ENCODE data around the gene LRRC26. TPM values are rescaled to one million over a fixed set of nuclear protein-coding genes. Genes with fewer than 3 reads are reported as not detected.
A peak's percentile ranks its signal among the peaks of the same experiment; 100 is the strongest.

LRRC26 gene
- polyA plus RNA-seq, 4 donors = 0.67 to 13.0 (median 1.4) TPM

DNA sequence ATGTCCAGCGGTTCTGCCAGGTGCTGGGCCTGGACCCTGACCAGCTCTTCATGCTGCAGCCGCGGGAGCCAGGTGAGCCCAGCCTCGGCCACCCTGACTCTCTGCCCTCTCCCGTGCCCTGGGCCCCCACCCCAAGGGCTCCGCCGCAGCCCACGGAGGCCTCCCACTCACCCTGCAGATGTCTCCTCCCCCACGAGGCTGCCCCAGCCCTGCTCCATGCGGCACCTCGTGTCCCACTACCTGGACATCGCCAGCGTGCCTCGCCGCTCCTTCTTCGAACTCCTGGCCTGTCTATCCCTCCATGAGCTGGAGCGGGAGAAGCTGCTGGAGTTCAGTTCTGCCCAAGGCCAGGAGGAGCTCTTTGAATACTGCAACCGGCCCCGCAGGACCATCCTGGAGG lies 44.8 kb upstream of the LRRC26 start:
- Histone ChIP-seq H3K36me3 (ENCODE audit: control insufficient read depth in 3 of 3, insufficient read depth in 2 of 3, low read depth in 1 of 3, low read length in 3 of 3) (peaks cover 0 to 58% (median 3%) of the 10 kb centered on the region in 3 donors), H3K27ac (ENCODE audit: low read depth in 1 of 3, low read length in 2 of 3) (no peak overlapping the region), H3K4me1 (ENCODE audit: control insufficient read depth in 3 of 3, insufficient read depth in 2 of 3, low read depth in 1 of 3, low read length in 2 of 3) (peaks cover 0 to 25% (median 0%) of the 10 kb centered on the region in 3 donors), H3K9me3 (ENCODE audit: control insufficient read depth in 2 of 2, insufficient read depth in 1 of 2, low read depth in 1 of 2, low read length in 1 of 2) (no peaks in the 10 kb centered on the region), H3K4me3 (ENCODE audit: low read depth in 1 of 3, low read length in 3 of 3) (no peak overlapping the region), H3K27me3 (ENCODE audit: control insufficient read depth in 3 of 3, insufficient read depth in 3 of 3, low read length in 3 of 3) (no peaks in the 10 kb centered on the region)
- 91 to 97% (median 93%) methylated on average over 16 to 19 of the region's 19 CpGs for WGBS, 3 donors
- no peak for FAIRE-seq
- DNase-seq = no peak

DNA sequence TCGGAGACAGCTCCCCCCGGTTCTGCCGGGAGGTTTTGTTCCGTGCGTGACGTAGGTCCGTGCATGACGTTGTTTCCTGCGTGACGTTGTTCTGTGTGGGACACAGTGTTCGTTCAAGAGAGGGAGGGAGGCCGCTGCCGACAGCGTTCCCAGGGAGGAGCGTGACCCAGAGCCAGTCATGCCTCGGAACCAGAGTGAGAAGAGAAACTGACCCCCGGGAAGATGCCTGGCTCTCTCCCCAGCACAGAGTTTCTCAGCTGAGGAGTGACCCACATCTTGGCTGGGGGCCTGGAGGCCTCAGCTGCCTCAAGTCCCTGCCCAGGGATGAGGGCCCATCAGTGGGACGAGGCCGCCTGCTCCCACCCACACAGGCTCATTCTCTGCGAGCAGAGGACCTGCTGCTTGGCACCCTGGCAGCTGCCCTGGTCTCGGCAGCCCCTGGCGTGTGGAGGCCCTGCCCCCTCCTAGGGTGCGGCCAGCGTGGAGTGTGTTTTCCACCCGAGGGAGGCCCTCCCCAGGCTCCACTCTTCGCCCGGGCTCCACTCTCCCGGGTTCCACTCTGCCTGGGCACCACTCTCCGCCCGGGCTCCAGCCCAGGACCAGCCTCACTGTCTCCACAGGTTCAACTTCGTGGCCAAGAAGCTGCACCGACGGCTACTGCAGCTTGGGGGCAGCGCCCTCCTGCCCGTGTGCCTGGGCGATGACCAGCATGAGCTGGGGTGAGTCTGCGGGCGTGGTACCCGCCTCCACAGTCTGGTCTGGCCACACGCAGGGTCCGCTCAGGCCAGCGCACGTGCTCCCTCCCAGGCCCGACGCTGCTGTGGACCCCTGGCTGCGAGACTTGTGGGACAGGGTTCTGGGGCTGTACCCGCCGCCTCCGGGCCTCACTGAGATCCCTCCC lies 43.6 kb upstream of the LRRC26 start:
- Histone ChIP-seq H3K27me3 (ENCODE audit: control insufficient read depth in 3 of 3, insufficient read depth in 3 of 3, low read length in 3 of 3) (no peaks in the 10 kb centered on the region), H3K9me3 (ENCODE audit: control insufficient read depth in 2 of 2, insufficient read depth in 1 of 2, low read depth in 1 of 2, low read length in 1 of 2) (no peaks in the 10 kb centered on the region), H3K36me3 (ENCODE audit: control insufficient read depth in 3 of 3, insufficient read depth in 2 of 3, low read depth in 1 of 3, low read length in 3 of 3) (peaks cover 0 to 57% (median 3%) of the 10 kb centered on the region in 3 donors), H3K27ac (ENCODE audit: low read depth in 1 of 3, low read length in 2 of 3) (no peak overlapping the region), H3K4me3 (ENCODE audit: low read depth in 1 of 3, low read length in 3 of 3) (no peak overlapping the region), H3K4me1 (ENCODE audit: control insufficient read depth in 3 of 3, insufficient read depth in 2 of 3, low read depth in 1 of 3, low read length in 2 of 3) (peaks cover 0 to 17% (median 0%) of the 10 kb centered on the region in 3 donors)
- 89 to 90% (median 89%) methylated on average over 44 to 49 of the region's 49 CpGs for WGBS, 3 donors
- DNase-seq = no peak
- no peak for FAIRE-seq

DNA sequence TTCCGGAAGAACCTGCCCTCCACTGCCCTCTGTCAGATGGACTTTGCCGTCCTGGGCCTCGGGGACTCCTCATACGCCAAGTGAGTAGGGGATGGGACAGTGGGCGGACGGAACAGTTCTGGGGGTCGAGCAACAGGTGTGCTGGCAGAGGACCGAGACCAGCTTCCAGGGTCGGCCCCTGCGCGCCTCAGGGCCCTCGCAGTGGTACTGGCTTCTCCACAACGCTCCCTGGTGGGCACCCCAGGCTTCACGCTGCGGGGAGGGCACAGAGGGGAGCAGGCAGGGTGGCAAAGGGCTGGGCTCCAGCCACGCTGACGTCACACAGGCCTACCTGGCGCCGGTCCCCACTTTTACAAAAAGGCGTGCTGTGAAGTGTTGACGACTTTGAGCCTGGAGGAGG lies 42.7 kb upstream of the LRRC26 start:
- H3K9me3 ChIP-seq (ENCODE audit: control insufficient read depth in 2 of 2, insufficient read depth in 1 of 2, low read depth in 1 of 2, low read length in 1 of 2) = no peaks in the 10 kb centered on the region
- peaks cover 0 to 8% (median 0%) of the 10 kb centered on the region in 3 donors for H3K4me1 ChIP-seq (ENCODE audit: control insufficient read depth in 3 of 3, insufficient read depth in 2 of 3, low read depth in 1 of 3, low read length in 2 of 3)
- FAIRE-seq (no peak), DNase-seq (no peak)
- H3K27me3 ChIP-seq (ENCODE audit: control insufficient read depth in 3 of 3, insufficient read depth in 3 of 3, low read length in 3 of 3) = no peaks in the 10 kb centered on the region
- 78 to 91% (median 86%) methylated on average over 20 to 21 of the region's 21 CpGs for WGBS, 3 donors
- no peak overlapping the region for H3K27ac ChIP-seq (ENCODE audit: low read depth in 1 of 3, low read length in 2 of 3)
- peaks cover 0 to 54% (median 3%) of the 10 kb centered on the region in 3 donors for H3K36me3 ChIP-seq (ENCODE audit: control insufficient read depth in 3 of 3, insufficient read depth in 2 of 3, low read depth in 1 of 3, low read length in 3 of 3)
- no peak overlapping the region for H3K4me3 ChIP-seq (ENCODE audit: low read depth in 1 of 3, low read length in 3 of 3)

DNA sequence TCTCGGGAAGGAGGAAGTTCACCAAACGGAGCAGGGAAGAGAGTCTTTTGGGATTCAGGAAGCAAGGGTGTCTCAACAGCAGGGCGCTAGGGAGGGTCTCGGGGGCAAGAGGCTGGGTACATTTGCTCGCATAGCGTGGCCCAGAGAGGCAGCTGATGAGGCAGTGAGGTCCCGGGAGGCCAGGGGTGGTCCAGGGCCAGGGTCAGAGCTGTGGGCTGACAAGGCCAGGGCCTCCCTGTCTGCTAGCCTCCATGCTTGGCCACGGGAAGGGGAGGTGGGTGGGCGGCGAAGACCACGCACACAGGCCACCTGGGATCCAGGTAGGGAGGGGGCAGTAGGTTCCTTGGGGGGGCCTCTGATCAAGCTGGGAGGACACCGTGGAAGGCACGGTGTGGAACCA lies 41.7 kb upstream of the LRRC26 start:
- H3K9me3 ChIP-seq (ENCODE audit: control insufficient read depth in 2 of 2, insufficient read depth in 1 of 2, low read depth in 1 of 2, low read length in 1 of 2) = no peaks in the 10 kb centered on the region
- peaks cover 0 to 56% (median 3%) of the 10 kb centered on the region in 3 donors for H3K36me3 ChIP-seq (ENCODE audit: control insufficient read depth in 3 of 3, insufficient read depth in 2 of 3, low read depth in 1 of 3, low read length in 3 of 3)
- H3K4me3 ChIP-seq (ENCODE audit: low read depth in 1 of 3, low read length in 3 of 3) = no peak overlapping the region
- no peak overlapping the region for H3K27ac ChIP-seq (ENCODE audit: low read depth in 1 of 3, low read length in 2 of 3)
- 81 to 89% (median 85%) methylated on average over 12 to 13 of the region's 13 CpGs for WGBS, 3 donors
- H3K27me3 ChIP-seq (ENCODE audit: control insufficient read depth in 3 of 3, insufficient read depth in 3 of 3, low read length in 3 of 3) = no peaks in the 10 kb centered on the region
- DNase-seq (no peak), FAIRE-seq (no peak)
- H3K4me1 ChIP-seq (ENCODE audit: control insufficient read depth in 3 of 3, insufficient read depth in 2 of 3, low read depth in 1 of 3, low read length in 2 of 3) = peaks cover under 1 to 2% (median 1%) of the 10 kb centered on the region in 3 donors

DNA sequence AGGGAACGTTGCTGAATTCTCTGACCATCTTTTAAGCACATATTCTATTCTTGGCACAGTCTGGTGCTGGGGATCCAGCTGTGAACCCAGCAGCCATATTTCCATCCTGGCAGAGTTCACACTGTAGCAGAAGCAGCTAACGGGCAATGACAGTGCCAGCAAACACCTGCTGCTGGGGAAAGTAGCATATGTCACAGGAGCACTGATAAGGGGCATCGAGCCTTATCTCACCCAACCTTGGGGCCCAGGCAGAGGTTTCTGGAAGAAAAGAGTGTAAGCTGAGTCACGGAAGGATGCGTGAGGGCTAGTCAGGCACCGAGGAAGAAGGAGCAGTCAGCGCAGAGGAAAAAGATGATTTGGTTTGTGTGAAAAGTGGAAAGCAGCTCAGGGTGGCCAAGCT lies 36.8 kb upstream of the LRRC26 start:
- DNase-seq = no peak
- Histone ChIP-seq H3K4me3 (ENCODE audit: low read depth in 1 of 3, low read length in 3 of 3) (peak overlapping the region in 1 of 3 donors; percentile 95), H3K36me3 (ENCODE audit: control insufficient read depth in 3 of 3, insufficient read depth in 2 of 3, low read depth in 1 of 3, low read length in 3 of 3) (peaks cover 0 to 24% (median 0%) of the 10 kb centered on the region in 3 donors), H3K9me3 (ENCODE audit: control insufficient read depth in 2 of 2, insufficient read depth in 1 of 2, low read depth in 1 of 2, low read length in 1 of 2) (no peaks in the 10 kb centered on the region), H3K4me1 (ENCODE audit: control insufficient read depth in 3 of 3, insufficient read depth in 2 of 3, low read depth in 1 of 3, low read length in 2 of 3) (peaks cover 5 to 27% (median 13%) of the 10 kb centered on the region in 3 donors), H3K27me3 (ENCODE audit: control insufficient read depth in 3 of 3, insufficient read depth in 3 of 3, low read length in 3 of 3) (no peaks in the 10 kb centered on the region), H3K27ac (ENCODE audit: low read depth in 1 of 3, low read length in 2 of 3) (no peak overlapping the region)
- FAIRE-seq = no peak
- 56 to 71% (median 59%) methylated on average over 7 of the region's 7 CpGs for WGBS, 3 donors

DNA sequence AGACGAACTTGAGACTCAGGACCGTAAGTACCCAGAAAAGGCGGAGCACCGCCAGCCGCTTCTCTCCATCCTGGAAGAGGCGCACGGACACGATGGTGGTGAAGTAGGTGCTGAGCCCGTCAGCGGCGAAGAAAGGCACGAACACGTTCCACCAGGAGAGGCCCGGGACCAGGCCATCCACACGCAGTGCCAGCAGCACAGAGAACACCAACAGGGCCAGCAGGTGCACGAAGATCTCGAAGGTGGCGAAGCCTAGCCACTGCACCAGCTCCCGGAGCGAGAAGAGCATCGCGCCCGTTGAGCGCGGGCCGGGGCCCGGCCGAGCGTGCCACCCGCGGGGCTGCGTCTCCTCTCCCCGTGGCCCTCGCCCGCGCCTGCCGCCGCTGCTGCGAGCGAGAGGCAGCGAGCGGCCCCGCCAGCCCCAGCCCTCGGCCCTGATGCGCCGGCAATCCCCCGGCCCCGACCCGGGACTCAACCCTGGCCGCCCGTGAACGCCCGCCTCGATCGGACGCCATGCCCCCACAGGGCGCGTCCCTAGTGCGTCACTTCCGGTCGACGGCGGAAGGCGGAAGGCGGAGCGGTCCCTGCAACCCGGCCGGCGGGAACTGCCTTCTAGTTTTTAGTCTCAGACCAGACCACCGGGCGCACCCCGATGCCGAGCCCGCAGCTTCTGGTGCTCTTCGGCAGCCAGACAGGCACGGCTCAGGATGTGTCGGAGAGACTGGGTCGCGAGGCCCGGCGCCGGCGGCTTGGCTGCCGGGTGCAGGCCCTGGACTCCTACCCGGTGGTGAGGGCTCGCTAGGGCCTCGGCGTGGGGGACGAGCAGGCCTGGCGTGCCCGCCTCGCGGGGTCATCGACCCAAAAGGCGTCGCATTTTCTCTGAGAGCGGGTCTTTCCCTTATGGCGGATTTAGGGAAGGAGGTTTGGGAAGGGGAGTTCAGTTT lies 35.5 kb upstream of the LRRC26 start, which contains the start of the genes NDOR1 and TMEM203:
TSS of gene NDOR1 (plus strand) at position 575 of the 944 bp plus-strand sequence. CDS start at position 653, 78 bp downstream.
TSS of gene TMEM203 (minus strand) at position 523 of the 944 bp plus-strand sequence. CDS start at position 289, 234 bp downstream.
- peak within 1 kb of the TSS; percentile 67 to 92 (median 92) for H3K27ac ChIP-seq (ENCODE audit: low read depth in 1 of 3, low read length in 2 of 3)
- no peaks in the 10 kb centered on the region for H3K27me3 ChIP-seq (ENCODE audit: control insufficient read depth in 3 of 3, insufficient read depth in 3 of 3, low read length in 3 of 3)
- H3K4me1 ChIP-seq (ENCODE audit: control insufficient read depth in 3 of 3, insufficient read depth in 2 of 3, low read depth in 1 of 3, low read length in 2 of 3) = peaks cover 5 to 31% (median 13%) of the 10 kb centered on the region in 3 donors
- WGBS, 3 donors = 0 to 1% (median 1%) methylated on average over 77 to 98 of the region's 98 CpGs
- FAIRE-seq (no peak), DNase-seq (peak; percentile 86 to 97)
- H3K36me3 ChIP-seq (ENCODE audit: control insufficient read depth in 3 of 3, insufficient read depth in 2 of 3, low read depth in 1 of 3, low read length in 3 of 3) = peaks cover 0 to 19% (median 0%) of the 10 kb centered on the region in 3 donors
- no peaks in the 10 kb centered on the region for H3K9me3 ChIP-seq (ENCODE audit: control insufficient read depth in 2 of 2, insufficient read depth in 1 of 2, low read depth in 1 of 2, low read length in 1 of 2)
- H3K4me3 ChIP-seq (ENCODE audit: low read depth in 1 of 3, low read length in 3 of 3) = peak within 1 kb of the TSS; percentile 87 to 95 (median 91)

DNA sequence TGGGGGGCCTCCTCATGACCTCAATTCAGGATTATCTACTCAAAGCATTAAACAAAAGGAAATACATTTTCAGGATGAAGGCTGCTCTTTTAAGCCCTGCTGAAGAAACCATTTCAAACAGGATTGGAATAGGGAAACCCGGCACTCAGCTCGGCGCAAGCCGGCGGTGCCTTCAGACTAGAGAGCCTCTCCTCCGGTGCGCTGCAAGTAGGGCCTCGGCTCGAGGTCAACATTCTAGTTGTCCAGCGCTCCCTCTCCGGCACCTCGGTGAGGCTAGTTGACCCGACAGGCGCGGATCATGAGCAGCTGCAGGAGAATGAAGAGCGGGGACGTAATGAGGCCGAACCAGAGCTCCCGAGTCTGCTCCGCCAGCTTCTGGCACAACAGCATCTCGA lies 34.9 kb upstream of the LRRC26 start:
- peak overlapping the region; percentile 67 to 92 (median 92) for H3K27ac ChIP-seq (ENCODE audit: low read depth in 1 of 3, low read length in 2 of 3)
- H3K9me3 ChIP-seq (ENCODE audit: control insufficient read depth in 2 of 2, insufficient read depth in 1 of 2, low read depth in 1 of 2, low read length in 1 of 2) = no peaks in the 10 kb centered on the region
- WGBS, 3 donors = 2 to 14% (median 4%) methylated on average over 21 of the region's 21 CpGs
- DNase-seq (no peak), FAIRE-seq (no peak)
- no peaks in the 10 kb centered on the region for H3K27me3 ChIP-seq (ENCODE audit: control insufficient read depth in 3 of 3, insufficient read depth in 3 of 3, low read length in 3 of 3)
- peak overlapping the region; percentile 87 to 95 (median 91) for H3K4me3 ChIP-seq (ENCODE audit: low read depth in 1 of 3, low read length in 3 of 3)
- peaks cover 5 to 31% (median 13%) of the 10 kb centered on the region in 3 donors for H3K4me1 ChIP-seq (ENCODE audit: control insufficient read depth in 3 of 3, insufficient read depth in 2 of 3, low read depth in 1 of 3, low read length in 2 of 3)
- H3K36me3 ChIP-seq (ENCODE audit: control insufficient read depth in 3 of 3, insufficient read depth in 2 of 3, low read depth in 1 of 3, low read length in 3 of 3) = peaks cover 0 to 14% (median 0%) of the 10 kb centered on the region in 3 donors

DNA sequence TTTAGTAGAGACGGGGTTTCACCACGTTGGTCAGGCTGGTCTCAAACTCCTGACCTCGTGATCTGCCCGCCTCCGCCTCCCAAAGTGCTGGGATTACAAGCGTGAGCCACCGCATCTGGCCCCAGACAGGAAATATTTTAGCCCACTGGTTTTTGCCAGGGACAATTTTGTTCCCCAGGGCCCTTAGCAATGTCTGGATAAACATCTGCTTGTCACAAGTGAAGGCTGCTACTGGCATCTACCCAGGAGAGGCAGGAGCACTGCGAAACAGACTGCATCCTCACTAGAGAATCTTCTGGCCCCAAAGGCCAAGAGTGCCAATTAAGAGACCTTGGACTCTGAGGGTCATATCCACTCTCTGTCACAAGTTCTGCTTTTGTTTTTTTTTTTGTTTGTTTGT lies 33.1 kb upstream of the LRRC26 start:
- FAIRE-seq = no peak
- Histone ChIP-seq H3K4me1 (ENCODE audit: control insufficient read depth in 3 of 3, insufficient read depth in 2 of 3, low read depth in 1 of 3, low read length in 2 of 3) (peaks cover 5 to 44% (median 13%) of the 10 kb centered on the region in 3 donors), H3K36me3 (ENCODE audit: control insufficient read depth in 3 of 3, insufficient read depth in 2 of 3, low read depth in 1 of 3, low read length in 3 of 3) (peaks cover 0 to 19% (median 0%) of the 10 kb centered on the region in 3 donors), H3K9me3 (ENCODE audit: control insufficient read depth in 2 of 2, insufficient read depth in 1 of 2, low read depth in 1 of 2, low read length in 1 of 2) (no peaks in the 10 kb centered on the region), H3K4me3 (ENCODE audit: low read depth in 1 of 3, low read length in 3 of 3) (no peak overlapping the region), H3K27ac (ENCODE audit: low read depth in 1 of 3, low read length in 2 of 3) (no peak overlapping the region), H3K27me3 (ENCODE audit: control insufficient read depth in 3 of 3, insufficient read depth in 3 of 3, low read length in 3 of 3) (no peaks in the 10 kb centered on the region)
- 73 to 81% (median 74%) methylated on average over 8 of the region's 8 CpGs for WGBS, 3 donors
- DNase-seq = no peak
